GF-D8 (cell line): ENCODE measurements around the gene SOCS2.
"Not testable (repeated sequence)": the region's sequence is repeated elsewhere in the genome, so short reads cannot be mapped to it uniquely, and the experiment has no call there.

ENCODE experiments used
- DNase-seq: peaks from one replicate; lab custom pipeline; 2025; lab: John Stamatoyannopoulos, UW

Gene SOCS2, protein sequence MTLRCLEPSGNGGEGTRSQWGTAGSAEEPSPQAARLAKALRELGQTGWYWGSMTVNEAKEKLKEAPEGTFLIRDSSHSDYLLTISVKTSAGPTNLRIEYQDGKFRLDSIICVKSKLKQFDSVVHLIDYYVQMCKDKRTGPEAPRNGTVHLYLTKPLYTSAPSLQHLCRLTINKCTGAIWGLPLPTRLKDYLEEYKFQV

DNA sequence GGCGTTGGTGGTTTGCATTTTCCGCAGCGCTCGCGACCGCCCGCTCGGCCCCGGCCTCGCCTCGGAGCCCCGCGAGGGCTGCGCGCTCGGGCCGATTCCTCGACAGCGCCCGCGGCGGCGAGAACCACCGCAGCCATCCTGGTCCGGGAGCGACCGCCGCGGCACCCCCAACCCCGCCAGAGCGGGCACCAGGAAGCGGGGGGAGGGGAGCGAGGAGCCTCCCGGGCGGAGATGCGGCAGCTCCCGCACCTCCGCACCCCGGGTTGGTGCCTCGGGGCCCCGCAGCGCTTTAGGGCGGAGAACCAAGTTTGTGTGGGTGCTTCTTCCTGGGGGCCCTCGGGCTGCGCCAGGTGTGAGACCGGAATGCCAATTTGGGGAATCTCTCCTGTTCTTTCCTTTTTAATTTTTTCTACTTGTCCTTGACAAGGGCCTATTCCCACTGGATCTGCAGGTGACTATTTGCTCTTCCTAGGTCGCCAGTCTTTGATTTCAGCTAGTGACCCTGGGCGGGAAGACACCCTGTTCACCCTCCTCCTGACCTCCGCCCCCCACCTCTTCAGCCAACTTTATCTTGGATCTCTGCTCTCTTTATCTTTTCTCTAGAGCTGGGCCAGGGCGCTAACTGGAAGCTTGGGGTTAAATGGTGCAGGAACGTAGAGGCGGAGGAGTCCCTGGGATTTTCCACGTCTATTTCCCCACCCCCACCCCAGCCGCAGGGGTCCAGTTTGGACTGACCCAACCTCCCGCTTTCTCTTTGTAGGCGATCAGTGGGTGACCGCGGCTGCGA is at the start of gene SOCS2:
TSS of gene SOCS2 (plus strand) at position 751 of the 787 bp plus-strand sequence. CDS start 223 bp downstream, outside the sequence.
- DNase-seq = no peak

DNA sequence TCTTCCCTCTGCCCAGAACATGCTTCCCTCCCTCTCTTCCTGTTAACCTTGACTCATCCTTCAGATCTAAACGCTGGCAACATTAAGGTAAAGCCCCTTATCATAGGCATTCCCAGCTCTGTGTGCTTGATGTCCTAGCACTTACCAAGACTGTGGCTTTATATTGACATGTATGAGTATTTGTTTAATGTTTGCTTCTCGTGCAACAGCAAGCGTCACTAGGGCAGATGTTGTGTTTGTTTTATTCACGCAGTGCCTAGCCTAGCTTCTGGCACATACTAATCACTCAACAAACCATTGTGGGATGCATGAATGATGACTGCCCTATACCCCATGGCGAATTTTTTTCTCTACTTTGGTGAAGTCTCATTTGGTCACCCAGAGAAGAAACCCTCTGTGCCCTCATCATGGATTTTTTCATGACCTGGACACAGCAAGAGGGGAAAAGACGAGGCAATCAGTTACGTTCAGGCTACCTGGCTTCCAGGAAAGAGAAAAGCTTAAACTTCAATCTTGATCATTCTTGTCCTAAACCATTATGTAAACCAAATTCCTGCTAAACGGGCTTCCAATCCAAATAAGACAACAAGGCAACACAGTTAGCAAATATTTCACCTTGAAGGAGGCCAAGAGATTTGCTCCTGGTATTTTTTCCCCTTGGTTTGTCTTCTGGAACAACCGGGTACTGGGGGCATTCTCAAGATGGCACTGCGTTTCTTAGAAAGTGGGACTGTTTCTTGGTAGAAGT is 47.9 kb upstream of the SOCS2 start:
- DNase-seq = no peak

DNA sequence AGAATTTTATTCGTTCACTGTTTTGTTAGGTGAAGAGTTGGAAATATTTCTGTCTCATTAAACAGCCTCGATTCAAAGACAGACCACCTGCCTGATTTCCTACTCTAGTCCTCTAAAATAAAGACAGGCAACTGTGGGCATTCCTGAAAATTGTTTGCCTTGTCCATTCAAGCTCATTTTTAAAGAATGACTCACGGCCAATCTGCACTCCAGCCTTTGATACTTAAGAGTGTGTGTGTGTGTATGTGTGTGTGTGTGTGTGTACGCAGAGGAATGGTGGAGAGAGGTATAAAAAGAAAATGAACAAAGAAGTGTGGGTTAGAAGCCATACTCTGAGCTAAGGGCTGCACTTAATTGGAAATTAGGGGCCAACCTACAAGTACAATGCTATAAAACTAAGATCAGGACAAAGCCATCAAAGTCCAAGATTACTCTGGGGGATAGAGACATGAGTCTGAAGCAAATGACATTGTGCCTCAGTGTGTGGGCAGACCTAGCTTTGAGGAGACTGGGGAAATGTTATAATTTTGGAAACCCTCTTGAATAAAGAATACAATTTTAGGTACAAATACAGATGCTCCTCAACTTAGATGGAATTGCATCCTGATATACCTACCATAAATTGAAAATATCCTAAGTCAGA is 45.6 kb upstream of the SOCS2 start:
- no peak for DNase-seq

DNA sequence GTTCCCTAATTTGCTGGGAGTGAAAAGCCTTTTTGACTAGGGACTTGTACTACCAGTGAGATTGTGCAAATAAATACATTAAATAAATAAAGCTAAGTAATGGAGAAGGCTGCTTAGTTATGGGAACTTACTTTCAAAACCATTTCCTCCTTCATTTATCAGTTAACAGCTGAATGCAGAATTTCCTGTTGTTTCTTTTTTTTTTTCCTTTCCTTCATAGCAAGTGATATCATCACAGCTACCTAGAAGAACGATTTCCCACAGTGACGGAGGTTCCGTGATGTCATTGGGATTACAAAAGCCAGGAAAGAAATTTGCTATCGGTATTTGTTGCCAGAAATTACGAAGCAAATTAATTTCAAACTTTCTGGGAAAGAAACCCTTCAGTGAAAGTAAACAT is 42.1 kb upstream of the SOCS2 start:
- DNase-seq = peak; percentile 52

DNA sequence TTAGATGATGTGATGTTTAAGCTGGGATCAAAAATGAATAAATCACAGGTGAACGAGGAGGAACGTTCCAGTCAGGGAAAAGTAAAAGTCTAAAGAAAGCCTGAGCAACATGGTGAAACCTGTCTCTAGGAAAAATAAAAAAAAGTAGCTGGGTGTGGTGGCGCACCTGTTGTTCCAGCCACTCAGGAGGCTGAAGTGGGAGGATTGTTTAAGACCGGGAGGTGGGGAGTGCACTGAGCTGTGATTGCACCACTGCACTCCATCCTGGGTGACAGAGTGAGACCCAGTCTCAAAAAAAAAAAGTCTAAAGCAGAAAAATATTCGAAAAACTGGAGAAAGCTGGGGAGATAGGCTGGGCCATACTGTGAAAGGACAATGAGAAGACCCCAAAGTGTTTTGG is 39.2 kb upstream of the SOCS2 start:
- DNase-seq = no peak

DNA sequence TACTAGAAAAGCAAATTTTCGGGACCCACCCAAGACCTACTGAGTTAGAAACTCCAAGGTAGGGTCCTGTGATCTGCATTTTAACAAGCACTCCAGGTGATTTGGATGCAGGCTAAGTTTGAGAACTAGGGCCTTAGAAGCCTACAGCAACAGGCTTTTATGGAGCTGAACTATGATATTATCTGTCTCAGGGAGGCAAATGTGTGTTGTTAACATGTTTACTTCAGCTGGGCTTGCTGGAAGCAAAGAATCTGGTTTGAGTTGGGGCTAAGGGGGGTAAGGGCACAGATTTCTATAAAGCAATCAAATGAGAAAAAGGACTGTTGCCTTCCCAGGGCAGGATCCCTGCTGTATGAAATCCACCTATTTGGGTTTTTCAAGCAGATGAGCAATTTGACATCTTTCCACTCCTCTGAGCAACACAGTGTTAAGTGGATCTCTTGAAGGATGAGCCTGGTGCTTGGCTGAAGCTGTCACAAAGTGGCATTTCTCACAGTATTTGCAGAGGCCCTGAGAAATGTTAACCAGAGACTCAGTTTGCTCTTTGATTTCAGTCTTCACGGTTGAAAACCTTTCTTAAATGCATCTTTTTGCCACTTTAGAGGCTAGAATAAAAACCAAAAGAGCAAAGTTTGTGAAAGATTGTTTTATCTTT is 36.2 kb upstream of the SOCS2 start:
- no peak for DNase-seq

DNA sequence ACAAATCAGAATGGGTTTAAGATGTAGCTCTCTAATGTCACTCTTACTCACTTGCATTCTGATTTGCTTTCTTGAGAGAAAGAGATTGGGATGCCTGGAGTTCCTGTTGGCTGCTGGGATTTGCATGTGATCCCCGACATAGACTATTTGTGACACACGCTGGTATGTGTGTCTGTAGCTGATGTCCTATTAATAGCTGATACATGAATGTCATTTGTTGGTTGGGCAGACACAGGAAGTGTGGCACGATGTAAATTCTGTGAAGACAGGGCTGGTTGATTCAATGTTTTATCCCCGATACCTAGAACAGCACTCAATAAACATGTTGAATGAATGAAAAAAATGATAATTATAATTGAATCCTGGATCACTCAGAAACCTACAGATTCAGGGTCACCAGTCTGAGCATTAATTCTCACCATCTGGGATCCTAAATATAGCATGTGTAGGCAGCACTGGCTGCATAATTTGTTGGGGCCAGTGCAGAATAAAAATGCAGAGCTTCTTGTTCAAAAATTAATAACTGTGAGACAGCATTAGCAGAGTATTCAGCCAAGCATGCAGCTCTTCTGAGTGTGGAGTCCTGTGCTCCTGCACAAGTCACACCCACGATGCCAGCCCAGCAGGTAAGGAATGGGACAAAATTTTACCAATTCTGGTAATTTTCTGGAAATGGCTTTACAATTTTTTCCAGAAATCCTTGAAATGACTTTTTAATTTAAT is 35.5 kb upstream of the SOCS2 start:
- DNase-seq = no peak

DNA sequence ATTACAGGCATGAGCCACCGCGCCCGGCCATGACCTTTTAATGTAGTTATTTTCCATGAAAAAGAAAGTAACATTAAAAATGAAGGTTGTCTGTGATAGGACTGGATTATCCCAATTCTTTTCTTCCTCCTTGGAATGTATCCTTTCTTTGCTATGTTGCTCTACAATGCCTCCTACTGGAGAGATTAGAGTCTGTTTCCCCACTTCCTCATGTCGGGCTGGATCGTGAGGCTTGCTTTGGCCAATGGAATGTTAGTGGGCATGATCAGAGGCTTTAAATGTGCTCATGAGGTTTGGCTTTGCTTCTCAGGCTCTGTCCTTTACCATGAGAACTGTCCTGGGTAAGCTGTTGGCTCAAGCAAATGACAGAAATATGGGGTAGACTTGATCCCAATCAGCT is 34.7 kb upstream of the SOCS2 start:
- no peak for DNase-seq

DNA sequence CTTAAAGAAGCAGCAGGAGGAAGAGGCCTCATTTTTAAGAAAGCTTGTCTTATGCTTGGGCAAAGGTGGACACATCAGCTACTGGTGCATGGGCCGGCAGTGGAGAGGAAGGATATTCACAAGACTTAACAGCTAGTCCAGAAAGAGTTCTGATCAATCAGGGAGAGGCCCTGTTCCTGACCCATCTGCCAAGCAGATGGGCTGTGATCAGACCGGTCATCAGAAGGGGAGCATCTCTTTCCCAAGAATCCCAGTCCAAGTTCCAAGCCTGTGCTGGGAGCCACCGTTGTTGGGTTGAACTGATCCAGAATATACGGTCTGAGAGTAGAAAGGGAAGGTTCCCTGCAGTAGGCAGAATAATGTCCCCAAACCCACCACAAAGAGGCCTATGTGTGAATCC is 32.7 kb upstream of the SOCS2 start:
- no peak for DNase-seq

DNA sequence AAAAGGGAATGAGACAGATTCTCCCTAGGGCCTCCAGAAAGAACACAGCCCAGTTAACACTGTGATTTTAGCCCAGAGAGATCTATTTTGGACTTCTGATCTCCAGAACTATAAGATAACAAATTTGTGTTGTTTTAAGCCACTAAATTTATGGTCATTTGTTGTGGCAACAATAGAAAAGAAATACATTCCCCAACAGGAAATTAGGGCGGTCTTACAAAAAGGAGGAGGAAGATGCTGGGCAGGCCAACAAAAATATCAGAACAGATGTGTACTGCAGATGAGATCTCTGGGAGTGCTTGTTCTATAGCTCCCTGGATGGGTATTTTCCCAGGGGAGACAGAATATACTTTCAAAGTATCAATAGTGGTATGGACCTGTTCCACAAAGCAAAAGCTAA is 32.0 kb upstream of the SOCS2 start:
- DNase-seq = no peak

DNA sequence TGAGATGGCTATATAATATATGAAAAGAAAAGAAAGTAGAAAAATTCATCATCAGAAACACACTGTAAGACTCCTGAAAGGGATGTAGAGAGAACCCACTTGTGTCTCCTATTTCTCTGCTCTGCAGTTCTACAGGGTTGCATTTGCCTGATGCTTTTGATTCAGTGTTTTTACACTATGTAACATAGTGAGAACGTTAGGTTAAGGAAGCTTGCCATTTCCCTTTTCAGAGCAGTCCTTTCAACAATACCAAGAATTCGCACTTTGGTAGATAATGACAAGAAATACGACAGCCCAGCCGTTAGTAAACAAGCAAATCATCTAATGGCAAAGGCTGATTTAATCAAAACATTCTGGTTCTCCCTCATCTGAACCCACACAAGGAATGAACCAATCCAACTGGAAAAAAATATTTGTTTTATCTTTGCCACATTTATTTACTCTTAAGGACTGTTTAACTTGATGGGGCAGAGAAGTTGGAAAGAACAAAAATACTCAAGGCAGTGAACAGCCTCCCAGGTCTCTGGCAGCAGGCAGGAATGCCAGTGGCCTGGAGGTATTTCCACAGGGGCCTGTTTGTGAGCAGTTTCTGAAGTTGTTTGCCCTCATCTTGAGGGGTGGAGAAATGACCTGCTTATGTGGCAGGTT is 30.8 kb upstream of the SOCS2 start:
- DNase-seq = no peak

DNA sequence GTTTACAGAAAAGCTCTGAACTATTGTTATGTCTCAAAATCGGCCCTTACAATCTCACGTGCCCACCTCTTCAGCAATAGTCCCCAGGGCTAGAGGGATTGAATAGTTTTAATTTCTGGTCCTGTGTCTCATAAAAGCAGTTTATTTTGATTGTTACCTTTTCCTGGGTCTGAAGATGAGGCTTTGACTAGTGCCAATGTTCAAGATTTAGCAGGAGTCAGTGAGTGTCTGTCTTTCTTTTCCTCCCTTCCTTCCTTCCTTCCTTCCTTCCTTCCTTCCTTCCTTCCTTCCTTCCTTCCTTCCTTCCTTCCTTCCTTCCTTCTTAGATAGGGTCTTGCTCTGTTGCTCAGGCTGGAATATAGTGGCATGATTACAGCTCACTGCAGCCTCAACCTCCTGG is 24.7 kb upstream of the SOCS2 start:
- DNase-seq = no peak

DNA sequence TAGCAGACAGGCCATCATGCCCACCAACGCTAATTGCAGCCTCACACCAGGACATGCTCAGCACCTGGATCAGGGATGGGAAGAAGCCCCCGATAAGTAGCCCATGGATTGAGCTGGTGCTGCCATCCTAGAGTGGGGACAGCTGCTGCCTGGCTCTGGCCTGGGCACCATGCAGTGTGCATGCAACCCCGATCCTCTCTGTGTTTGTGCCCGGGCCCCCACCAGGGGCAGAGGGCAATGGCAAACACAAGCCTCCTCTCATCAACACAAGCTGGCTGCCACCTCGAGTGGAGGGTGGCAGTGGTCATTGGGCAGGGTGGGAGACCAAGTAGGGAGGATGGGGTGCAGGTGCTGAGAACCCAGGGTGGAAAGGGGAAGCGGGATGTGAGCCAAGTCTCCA is 23.3 kb upstream of the SOCS2 start:
- no peak for DNase-seq

DNA sequence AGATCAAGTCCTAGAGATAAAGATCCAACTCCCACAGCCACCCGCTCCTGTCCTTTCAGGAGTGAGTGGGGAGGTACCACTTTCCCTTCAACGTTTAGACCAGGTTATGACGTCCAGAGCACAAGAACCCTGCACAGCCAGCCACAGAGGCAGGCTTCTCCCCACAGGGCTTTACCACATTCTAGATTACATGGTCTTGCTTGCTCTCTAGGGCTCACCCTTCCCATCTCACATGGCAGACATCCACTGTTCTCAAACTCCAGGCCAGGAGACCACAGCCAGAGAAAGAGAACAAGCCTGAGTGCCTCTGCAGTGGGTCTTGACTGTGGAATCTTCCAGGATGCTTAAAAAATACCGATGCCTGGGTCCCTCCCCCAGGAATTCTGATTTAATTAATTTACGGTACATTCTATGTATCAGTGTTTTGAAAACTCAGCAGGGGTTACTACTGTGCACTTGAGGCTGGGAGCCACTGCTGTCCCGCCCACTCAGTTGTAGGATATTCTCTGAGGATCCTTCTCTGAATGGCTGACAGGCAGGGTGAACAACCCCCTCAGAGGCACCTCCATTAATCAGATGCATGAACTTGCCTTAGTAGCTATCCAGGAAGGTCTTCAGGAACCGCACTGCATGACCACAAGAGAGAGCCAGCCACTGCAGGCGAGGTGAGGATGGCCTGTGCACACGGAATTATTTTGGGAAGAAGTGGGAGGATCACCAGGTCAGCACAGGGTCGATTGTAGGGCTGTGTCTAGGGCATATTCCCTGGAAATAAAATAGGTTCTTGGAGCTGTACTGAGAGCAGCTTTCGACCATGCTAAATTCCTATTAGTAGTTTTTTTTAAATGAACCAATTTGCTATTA is 21.5 kb upstream of the SOCS2 start:
- no peak for DNase-seq

DNA sequence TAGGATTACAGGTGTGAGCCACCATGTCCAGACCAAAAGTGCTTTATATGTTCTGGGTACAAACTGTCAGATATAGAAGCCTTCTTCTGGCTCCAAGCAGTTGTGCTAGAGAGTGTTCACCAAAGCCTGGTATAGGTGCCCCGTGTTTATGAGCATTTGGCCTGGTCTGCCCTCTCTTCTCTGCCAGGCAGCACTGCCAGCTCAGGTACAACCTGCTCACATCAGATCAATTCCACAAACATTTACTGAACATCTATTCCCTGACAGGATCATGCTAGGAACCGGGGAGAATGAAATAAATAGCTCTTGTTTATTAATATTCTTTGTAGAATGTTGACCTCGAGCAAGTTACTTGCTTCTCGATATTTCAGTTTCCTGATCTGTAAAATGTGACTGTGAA is 20.0 kb upstream of the SOCS2 start:
- DNase-seq = no peak

DNA sequence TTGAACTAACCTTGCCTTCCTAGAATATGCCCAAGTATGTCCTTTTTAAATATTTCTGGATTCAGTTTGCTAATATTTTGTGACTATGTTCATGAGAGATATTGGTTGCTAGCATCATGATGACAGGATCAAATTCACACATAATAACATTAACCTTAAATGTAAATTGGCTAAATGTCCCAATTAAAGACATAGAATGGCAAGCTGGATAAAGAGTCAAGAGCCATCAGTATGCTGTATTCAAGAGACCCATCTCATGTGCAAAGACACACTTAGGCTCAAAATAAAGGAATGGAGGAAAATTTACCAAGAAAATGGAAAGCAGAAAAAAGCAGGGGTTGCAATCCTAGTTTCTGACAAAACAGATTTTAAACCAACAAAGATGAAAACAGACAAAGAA is 14.6 kb upstream of the SOCS2 start:
- not testable (repeated sequence) for DNase-seq

DNA sequence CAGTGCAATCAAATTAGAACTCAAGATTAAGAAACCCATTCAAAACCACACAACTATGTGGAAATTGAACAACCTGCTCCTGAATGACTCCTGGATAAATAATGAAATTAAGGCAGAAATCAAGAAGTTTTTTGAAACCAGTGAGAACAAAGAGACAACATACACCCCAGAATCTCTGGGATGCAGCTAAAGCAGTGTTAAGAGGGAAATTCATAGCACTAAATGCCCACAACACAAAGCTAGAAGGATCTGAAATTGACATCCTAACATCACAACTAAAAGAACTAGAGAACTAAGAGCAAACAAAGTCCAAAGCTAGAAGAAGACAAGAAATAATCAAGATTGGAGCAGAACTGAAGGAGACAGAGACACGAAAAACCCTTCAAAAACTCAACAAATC is 13.8 kb upstream of the SOCS2 start:
- DNase-seq = not testable (repeated sequence)

DNA sequence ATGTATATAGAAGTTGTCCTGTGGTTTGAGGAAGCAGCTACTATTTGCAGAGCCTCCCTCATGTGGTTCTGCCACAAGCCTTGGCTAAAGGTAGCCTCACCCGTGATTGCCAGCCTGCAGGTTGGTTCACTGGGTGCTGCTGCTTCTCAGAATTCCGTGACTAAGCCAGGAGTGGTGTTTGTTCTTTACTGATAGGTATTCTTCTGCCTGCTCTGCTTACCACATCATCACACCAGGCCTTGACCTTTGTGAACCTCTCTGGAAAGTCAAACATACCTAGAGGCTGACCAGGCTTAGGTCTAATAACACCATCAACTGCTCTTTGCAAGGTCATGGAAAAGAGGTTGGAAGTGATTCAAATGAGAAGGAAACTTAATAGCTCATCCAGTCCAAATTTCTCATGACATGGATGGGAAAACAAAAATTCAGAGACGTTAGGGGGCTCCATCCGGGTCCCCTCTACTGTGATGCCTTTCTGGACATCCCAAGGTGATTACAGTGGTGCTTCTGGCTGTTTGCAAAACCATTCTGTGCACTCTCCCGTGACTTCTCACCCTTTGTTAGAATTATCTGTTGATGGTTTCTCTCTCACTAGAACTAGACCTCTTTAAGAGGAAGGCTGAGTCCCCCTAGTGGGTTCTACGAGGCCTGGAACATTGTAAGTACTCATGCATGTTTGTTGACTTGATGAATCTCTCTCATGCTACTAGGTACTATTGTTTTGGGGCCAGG is 8.5 kb upstream of the SOCS2 start:
- DNase-seq = no peak

DNA sequence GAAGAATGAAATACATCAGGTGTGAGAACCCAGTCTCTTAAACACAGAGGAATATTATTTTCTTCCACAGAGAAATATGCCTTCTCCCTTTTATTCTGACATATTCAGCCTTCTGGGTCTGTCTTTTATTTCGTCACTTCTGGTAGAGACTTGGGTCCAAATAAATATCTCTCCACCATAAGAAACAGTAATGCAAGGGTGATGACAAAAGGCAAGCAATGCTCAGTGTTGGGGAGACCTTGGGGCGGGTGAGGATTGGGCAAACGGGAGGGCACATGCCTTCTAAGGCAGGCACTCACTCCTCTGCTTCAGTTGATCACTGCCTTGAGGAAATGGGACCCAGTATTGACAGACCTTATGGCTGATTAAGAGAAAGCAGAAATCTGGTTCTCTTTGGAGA is 6.7 kb upstream of the SOCS2 start:
- no peak for DNase-seq
